ENCODE measurements around the gene NEU2. TPM values are rescaled to one million over a fixed set of nuclear protein-coding genes. Genes with fewer than 3 reads are reported as not detected.

NEU2 gene
- total RNA-seq, 4 donors from 2014 or later, result not detected

- ATAC-seq (ENCODE audit: low FRiP score) (no peak), DNase-seq (ENCODE audit: low spot score) (no peak)
- TF ChIP-seq CTCF (IDR thresholded peaks at IDR 0.05), result no peak
Observed at GRCh38 chr2:233010569-233011267, 21.8 kb upstream of the NEU2 start.

DNA sequence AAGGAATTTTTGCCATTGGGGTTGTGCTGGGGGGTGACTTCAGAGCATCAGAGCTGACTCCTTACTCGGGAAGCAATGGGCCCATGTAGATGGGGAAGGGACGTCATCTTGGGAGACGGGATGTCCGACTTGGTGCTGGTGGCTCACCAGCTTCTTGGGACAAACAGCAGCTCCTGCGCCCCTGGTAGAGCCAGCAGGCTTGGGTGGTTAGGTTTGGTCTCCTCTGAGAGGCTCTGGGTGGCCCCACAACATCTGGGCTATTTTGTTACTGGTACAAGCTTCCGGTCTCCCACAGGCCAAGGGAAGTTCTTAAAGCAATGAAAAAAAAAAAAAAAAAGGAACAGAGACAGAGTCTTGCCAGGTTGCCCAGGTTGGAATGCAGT is 21.2 kb upstream of the NEU2 start:
- DNase-seq (ENCODE audit: low spot score) (no peak), ATAC-seq (ENCODE audit: low FRiP score) (no peak)
- TF ChIP-seq CTCF (IDR thresholded peaks at IDR 0.05), result no peak

- no peak for TF ChIP-seq CTCF (IDR thresholded peaks at IDR 0.05)
- DNase-seq (ENCODE audit: low spot score) (no peak), ATAC-seq (ENCODE audit: low FRiP score) (no peak)
Observed at GRCh38 chr2:233011702-233012131, 20.8 kb upstream of the NEU2 start.

DNA sequence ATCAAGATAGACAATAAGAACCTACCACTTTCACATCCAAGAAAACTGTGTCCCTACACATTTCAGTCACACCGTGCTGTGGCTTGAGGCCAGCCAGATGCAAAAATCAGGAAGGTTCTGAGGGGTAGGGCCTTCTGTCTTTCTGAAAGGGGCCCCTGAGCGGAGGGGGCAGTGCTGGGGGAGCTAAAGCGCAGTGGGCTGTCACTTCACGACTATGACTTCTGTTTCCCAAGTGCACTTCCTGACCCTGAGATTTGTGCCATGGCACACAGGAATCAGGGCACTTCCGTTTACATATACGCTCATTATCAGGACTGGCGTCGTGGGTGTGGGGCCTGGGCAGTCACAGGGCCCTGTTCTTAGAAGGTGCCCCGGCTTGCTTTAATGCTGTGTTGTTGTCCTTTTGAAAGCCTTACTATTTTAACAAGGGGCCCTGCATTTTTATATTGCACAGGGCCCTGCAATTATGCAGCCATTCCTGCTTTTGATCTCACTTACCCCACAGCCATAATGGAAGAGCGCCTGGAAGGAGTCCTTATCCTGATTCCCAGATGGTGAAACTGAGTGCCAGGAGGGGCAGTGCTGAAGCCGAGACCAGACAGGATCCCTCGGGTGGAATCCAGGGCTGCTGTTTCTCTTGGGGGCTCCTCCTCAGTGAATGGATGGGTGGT is 20.0 kb upstream of the NEU2 start:
- ATAC-seq (ENCODE audit: low FRiP score) (no peak), DNase-seq (ENCODE audit: low spot score) (no peak)

GRCh38 chr2:233013027-233013461 is 19.4 kb upstream of the NEU2 start, which contains the start of gene NGEF:
Gene NGEF, minus strand, starts transcription at chr2:233013256. Its CDS starts 38,366 bp downstream, at chr2:232974890.
- ATAC-seq (ENCODE audit: low FRiP score), result no peak
- no peak for DNase-seq (ENCODE audit: low spot score)
- no peak for TF ChIP-seq CTCF (IDR thresholded peaks at IDR 0.05)

More for the DNA sequence above, 20.0 kb upstream of the NEU2 start:
- no peak for TF ChIP-seq CTCF (IDR thresholded peaks at IDR 0.05)

DNA sequence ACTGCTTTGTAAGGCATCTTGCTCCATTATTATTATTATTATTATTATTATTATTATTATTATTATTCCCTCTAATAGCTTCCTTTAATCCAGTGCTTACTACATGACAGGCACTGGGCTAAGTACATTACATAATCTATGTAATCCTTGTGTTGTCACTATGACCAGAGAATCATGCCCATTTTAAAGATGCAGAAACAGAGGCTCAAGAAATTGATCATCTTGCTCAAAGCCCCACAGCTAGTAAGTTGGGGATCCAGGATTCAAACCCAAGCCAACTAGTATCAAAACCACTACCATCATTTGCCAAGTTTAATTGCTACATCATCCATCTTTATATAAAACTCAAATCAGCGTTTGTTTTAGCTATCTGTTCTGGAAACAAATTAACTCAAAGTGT is 18.8 kb upstream of the NEU2 start:
- DNase-seq (ENCODE audit: low spot score), result no peak
- TF ChIP-seq CTCF (IDR thresholded peaks at IDR 0.05), result no peak
- ATAC-seq (ENCODE audit: low FRiP score), result no peak

Measured in omental fat pad (tissue), 4 donors.